Right hindlimb (tissue), 1 donor: ENCODE results near the gene GATA2.

Experiments used
- DNase-seq: peaks from one replicate; pipeline ENCODE4 v3.0.0-alpha.2; 2018

GATA2 gene

GRCh38 chr3:128455786-128456748 lies 36.9 kb downstream of the GATA2 start:
- DNase-seq: no peak

- DNase-seq: no peak
Measured at GRCh38 chr3:128455116-128455515, 37.9 kb downstream of the GATA2 start.

GRCh38 chr3:128454310-128454618 lies 38.7 kb downstream of the GATA2 start:
- DNase-seq: no peak

- no peak for DNase-seq
Measured at GRCh38 chr3:128453501-128454309, 39.3 kb downstream of the GATA2 start.

GRCh38 chr3:128452678-128453275 lies 40.2 kb downstream of the GATA2 start:
- no peak for DNase-seq

GRCh38 chr3:128452120-128452519 lies 40.9 kb downstream of the GATA2 start:
- no peak for DNase-seq

- no peak for DNase-seq
Measured at GRCh38 chr3:128449111-128449638, 43.8 kb downstream of the GATA2 start.

GRCh38 chr3:128448491-128448890 lies 44.5 kb downstream of the GATA2 start:
- DNase-seq: no peak

GRCh38 chr3:128447561-128448013 lies 45.4 kb downstream of the GATA2 start:
- no peak for DNase-seq

- no peak for DNase-seq
Measured at GRCh38 chr3:128446821-128447220, 46.2 kb downstream of the GATA2 start.

- DNase-seq: no peak
Measured at GRCh38 chr3:128445357-128445756, 47.6 kb downstream of the GATA2 start.

GRCh38 chr3:128443771-128444170 lies 49.2 kb downstream of the GATA2 start:
- DNase-seq: no peak

- no peak for DNase-seq
Measured at GRCh38 chr3:128442949-128443348, 50.1 kb downstream of the GATA2 start.

- no peak for DNase-seq
Measured at GRCh38 chr3:128442070-128442469, 50.9 kb downstream of the GATA2 start.

- DNase-seq: no peak
Measured at GRCh38 chr3:128439226-128439625, 53.8 kb downstream of the GATA2 start.

GRCh38 chr3:128438488-128439072 lies 54.4 kb downstream of the GATA2 start:
- DNase-seq: no peak

- no peak for DNase-seq
Measured at GRCh38 chr3:128436214-128436613, 56.8 kb downstream of the GATA2 start.

- DNase-seq: no peak
Measured at GRCh38 chr3:128435561-128435960, 57.4 kb downstream of the GATA2 start.

GRCh38 chr3:128435058-128435457 lies 57.9 kb downstream of the GATA2 start:
- no peak for DNase-seq

- DNase-seq: no peak
Measured at GRCh38 chr3:128434524-128434923, 58.5 kb downstream of the GATA2 start.

- DNase-seq: no peak
Measured at GRCh38 chr3:128433837-128434165, 59.2 kb downstream of the GATA2 start.

GRCh38 chr3:128432971-128433836 lies 59.8 kb downstream of the GATA2 start:
- DNase-seq: no peak
